Amniotic stem cell (primary cell): ENCODE results near the gene UGT1A6.
"Not testable (repeated sequence)": the region's sequence is repeated elsewhere in the genome, so short reads cannot be mapped to it uniquely, and the experiment has no call there.

ENCODE experiments used
- DNase-seq: peaks from one replicate; lab custom pipeline; 2025; lab: John Stamatoyannopoulos, UW

Gene UGT1A6

DNA sequence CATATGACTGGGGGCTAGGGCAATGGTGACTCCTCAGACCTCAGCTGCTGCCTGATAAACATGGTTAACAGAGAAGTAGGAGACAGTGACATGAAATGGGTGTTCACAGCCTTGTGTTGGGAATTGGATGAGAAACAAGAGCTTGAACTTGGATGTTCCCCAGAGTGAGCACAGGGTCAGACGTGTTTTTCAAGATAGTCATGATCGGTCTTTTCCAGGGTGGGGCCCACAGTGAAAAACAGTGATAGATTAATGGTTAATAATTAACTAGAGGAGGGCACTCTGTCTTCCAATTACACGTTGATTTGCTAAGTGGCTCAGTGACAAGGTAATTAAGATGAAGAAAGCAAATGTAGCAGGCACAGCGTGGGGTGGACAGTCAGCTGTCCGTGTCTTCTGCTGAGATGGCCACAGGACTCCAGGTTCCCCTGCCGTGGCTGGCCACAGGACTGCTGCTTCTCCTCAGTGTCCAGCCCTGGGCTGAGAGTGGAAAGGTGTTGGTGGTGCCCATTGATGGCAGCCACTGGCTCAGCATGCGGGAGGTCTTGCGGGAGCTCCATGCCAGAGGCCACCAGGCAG, 36.1 kb downstream of the UGT1A6 start, which contains the start of gene UGT1A3:
TSS of gene UGT1A3 (plus strand) at position 320 of the 579 bp plus-strand sequence. CDS start at position 405, 85 bp downstream.
- DNase-seq = no peak

GRCh38 chr2:233736868-233737653, 44.4 kb downstream of the UGT1A6 start:
- not testable (repeated sequence) for DNase-seq

DNA sequence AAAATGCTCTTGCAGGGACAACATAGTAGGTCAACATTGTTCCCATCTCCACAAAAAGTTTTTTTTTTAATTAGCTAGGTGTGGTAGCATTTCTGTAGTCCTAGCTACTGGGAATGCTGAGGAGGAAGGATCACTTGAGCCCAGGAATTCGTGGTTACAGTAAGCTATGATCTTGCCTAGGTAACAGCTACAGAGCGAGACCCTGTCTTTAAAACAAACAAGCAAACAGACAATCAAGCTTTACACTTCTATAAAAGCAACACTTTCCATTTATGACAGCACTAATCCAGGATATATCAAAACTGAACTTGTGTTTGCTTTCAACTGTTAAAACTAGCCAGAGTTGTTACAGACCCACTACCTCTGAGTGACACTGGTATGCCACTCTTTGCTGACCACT, 48.2 kb downstream of the UGT1A6 start:
- DNase-seq = no peak

DNA sequence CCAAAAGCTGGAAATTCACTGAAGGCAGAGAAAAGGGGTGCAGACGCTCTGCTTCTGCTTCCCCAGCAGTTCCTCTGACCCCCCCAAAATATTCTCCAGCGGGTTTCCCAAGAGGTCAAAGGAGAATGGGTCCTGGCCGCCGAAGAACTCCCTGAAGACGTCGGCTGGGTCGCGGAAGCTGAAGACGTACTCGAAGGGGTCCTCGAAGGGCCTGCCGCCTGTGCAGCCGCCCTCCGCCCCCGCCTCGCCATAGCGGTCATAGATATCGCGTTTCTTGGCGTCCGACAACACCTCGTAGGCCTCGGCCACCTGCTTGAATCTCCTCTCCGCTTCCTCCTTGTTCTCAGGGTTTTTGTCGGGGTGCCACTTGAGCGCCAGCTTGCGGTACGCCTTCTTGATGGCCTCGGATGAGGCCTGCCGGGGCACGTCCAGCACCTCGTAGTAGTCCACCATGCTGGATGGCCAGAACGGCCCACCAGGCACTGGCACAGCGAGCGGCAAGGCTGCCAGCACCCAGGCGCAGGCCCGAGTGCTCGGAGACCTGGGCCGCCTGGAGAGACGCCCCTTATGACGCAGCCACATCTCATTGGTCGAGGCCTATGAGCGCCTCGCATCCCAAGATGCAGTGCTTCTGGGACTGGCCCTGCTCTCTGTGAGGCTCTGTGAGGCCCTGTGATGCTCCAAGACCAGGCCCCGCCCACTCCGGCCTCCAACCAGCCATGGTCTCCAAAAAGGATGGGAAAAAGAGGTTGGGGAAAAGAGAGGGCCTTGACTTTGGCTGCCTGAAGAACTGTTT, 51.0 kb downstream of the UGT1A6 start:
- no peak for DNase-seq

DNA sequence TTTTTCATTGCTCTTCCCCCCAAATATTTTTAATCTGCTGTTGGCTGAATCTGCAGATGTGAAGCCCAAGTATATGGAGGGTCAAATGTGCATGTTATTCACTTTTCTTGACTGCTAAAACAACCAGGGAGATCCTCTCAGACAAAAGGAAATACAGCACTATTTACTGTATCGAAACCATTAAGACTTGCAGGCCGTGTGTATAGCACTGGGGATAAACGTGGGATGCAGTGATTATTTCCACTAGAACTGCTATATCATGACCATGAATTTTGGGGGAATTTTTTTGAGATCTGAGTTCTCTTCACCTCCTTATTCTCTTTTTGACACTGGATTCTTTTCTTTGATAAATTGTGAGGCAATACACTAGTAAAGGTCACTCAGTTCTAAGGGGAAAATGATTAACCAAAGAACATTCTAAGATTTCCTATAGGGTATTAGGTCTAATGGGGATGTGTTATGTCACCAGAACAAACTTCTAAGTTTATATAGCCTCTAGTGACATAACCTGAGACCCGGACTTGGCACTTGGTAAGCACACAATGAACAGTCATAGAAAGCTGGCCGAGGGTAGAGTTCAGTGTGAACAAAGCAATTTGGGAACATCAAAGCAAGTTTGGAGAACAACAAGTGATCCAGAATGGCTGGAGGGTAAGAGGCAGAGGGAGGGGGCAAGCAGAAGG, 52.5 kb downstream of the UGT1A6 start:
- no peak for DNase-seq

GRCh38 chr2:233745838-233746237, 53.1 kb downstream of the UGT1A6 start:
- DNase-seq = not testable (repeated sequence)

GRCh38 chr2:233746475-233747282, 54.0 kb downstream of the UGT1A6 start:
- DNase-seq = no peak

DNA sequence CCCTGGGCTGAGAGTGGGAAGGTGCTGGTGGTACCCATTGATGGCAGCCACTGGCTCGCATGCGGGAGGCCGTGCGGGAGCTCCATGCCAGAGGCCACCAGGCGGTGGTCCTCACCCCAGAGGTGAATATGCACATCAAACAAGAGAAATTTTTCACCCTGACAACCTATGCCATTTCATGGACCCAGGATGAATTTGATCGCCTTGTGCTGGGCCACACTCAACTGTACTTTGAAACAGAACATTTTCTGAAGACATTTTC, 54.5 kb downstream of the UGT1A6 start:
- DNase-seq = no peak

GRCh38 chr2:233750689-233751088, 58.0 kb downstream of the UGT1A6 start:
- DNase-seq = not testable (repeated sequence)

DNA sequence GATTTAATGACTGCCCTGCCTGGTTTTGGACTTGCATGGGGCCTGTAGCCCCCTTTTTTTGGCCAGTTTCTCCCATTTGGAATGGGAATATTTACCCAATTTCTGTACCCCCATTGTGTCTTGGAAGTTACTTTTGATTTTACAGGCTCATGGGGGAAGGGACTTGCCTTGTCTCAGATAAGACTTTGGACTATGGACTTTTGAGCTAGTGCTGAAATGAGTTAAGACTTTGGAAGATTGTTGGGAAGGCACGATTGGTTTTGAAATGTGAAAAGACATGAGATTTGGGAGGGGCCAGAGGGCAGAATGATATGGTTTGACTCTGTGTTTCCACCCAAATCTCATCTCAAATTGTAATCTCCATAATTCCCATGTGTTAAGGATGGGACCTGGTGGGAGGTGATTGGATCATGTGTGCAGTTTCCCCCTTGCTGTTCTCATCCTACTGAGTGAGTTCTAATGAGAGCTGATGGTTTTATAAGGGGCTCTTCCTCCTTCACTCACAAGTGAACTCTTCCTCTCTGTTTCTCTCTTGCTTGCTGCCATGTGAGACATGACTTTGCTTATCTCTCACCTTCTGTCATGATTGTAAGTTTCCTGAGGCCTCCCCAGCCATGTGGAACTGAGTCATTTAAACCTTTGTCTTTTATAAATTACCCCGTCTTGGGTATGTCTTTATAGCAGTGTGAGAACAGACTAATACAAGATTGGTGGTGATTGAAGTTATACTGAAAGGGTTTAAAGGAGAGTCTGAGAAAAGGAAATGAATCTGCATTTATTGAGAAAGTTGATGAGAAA, 58.7 kb downstream of the UGT1A6 start:
- not testable (repeated sequence) for DNase-seq

DNA sequence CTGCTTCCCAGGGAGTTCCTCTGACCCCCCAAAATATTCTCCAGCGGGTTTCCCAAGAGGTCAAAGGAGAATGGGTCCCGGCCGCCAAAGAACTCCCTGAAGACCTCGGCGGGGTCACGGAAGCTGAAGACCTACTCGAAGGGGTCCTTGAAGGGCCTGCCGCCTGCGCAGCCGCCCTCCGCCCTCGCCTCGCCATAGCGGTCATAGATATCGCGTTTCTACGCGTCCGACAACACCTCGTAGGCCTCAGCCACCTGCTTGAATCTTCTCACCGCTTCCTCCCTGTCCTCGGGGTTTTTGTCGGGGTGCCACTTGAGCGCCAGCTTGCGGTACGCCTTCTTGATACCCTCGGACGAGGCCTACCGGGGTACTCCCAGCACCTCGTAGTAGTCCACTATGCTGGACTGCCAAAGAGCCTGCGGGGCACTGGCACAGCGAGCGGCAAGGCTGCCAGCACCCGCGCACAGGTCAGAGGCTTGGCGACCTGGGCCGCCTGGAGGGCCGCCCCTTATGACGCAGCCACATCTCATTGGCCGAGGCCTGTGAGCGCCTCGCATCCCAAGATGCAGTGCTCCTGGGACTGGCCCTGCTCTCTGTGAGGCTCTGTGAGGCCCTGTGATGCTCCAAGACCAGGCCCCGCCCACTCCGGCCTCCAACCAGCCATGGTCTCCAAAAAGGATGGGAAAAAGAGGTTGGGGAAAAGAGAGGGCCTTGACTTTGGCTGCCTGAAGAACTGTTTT, 62.4 kb downstream of the UGT1A6 start:
- no peak for DNase-seq

GRCh38 chr2:233756429-233757081, 63.9 kb downstream of the UGT1A6 start:
- no peak for DNase-seq

DNA sequence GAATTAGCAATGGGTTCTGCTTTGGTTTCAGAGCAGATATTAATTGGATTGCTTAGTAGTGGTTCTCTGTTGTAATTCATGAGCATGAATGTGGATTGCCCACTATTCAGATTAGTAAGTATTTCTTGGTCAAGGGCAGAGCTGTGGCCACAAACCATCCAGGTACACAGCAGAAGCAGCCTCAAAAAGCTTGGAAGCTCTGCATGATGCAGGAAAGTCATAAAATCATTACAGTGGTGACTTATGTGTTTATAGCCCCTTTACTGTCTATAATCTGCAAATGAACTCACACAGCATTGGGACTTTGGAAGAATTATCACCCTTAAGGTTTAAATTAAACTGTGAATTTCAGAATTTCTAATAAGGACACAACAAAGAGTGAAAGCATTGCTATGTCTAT, 65.5 kb downstream of the UGT1A6 start:
- no peak for DNase-seq

GRCh38 chr2:233758849-233759248, 66.2 kb downstream of the UGT1A6 start:
- DNase-seq = no peak

GRCh38 chr2:233760043-233760442, 67.4 kb downstream of the UGT1A6 start, which contains the start of gene UGT1A1:
Gene UGT1A1 (plus strand): TSS chr2:233760270. CDS start chr2:233760288, 18 bp downstream.
- DNase-seq = no peak

GRCh38 chr2:233761040-233761769, 68.5 kb downstream of the UGT1A6 start:
- DNase-seq = no peak

DNA sequence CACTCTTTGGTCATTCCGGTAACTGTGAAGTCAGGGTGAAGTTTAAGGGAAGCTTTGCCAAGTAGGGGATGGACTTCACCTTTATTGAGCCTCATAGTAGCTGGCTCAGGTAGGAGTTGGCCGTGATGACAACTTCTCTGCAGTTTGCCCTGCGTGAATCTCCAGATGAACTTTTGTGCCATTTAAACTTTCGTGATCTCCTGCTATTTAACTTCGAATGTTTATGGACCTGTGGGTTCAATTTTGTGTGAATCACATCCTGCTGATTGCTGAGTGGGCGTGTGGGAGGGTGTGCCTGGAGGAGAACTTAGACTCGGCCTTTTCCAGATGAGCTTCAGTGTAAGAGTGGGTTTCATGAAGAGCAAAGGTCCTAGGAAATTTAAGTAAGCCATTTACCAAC, 71.6 kb downstream of the UGT1A6 start:
- no peak for DNase-seq

- no peak for DNase-seq
These were observed 72.1 kb downstream of the UGT1A6 start for GRCh38 chr2:233764761-233765160.

GRCh38 chr2:233766416-233766815, 73.7 kb downstream of the UGT1A6 start:
- no peak for DNase-seq
